Tibial nerve (tissue), 4 donors: ENCODE measurements around the gene SIRT7. TPM values are rescaled to one million over a fixed set of nuclear protein-coding genes. Genes with fewer than 3 reads are reported as not detected.
A peak's percentile ranks its signal among the peaks of the same experiment; 100 is the strongest.

Source experiments
- DNase-seq, 2 donors: peaks; one replicate each; pipeline ENCODE4 v3.0.0-alpha.2; 2019; ENCODE audit warnings: low spot score in 2 of 2
- H3K27ac ChIP-seq, 4 donors: fragments of 200-600 bp; sonication (generic) in 3 of 4; one replicate each; pipeline ENCODE4 v1.5.1; 2017 to 2019; ENCODE audit warnings: mild to moderate bottlenecking in 1 of 4
- H3K27me3 ChIP-seq, 2 donors: fragments of 200-600 bp; sonication (generic) in 1 of 2; one replicate each; pipeline versions ENCODE4 v1.5.1 to v1.6.0; 2017 to 2019
- H3K36me3 ChIP-seq, 3 donors: fragments of 200-600 bp; sonication (generic); one replicate each; pipeline ENCODE4 v1.5.1; 2018 to 2019
- H3K4me1 ChIP-seq, 4 donors: fragments of 200-600 bp; sonication (generic) in 3 of 4; one replicate each; pipeline ENCODE4 v1.5.1; 2017 to 2019
- H3K4me3 ChIP-seq, 4 donors: fragments of 200-600 bp; sonication (generic) in 3 of 4; one replicate each; pipeline ENCODE4 v1.5.1; 2017 to 2019; ENCODE audit warnings: mild to moderate bottlenecking in 1 of 4, moderate library complexity in 1 of 4
- H3K9me3 ChIP-seq, 4 donors: fragments of 200-600 bp; sonication (generic) in 3 of 4; one replicate each; pipeline ENCODE4 v1.5.1; 2017 to 2019
- CTCF ChIP-seq, 5 experiments: fragments of 200-600 bp in 3 of 5; fragments of 450-650 bp in 2 of 5; sonication (generic) in 3 of 5; IDR thresholded peaks; one replicate each; pipeline ENCODE4 v1.5.1; 2016 to 2019; ENCODE audit warnings: antibody characterized with exemption in 5 of 5, mild to moderate bottlenecking in 3 of 5, moderate library complexity in 2 of 5
- EP300 ChIP-seq, 2 donors: sonication (generic); formaldehyde crosslinking; IDR thresholded peaks; one replicate each; pipeline ENCODE4 v1.6.1; 2017; ENCODE audit warnings: antibody characterized with exemption in 2 of 2, mild to moderate bottlenecking in 1 of 2
- POLR2A ChIP-seq, 2 donors: fragments of 450-650 bp; IDR thresholded peaks; one replicate each; pipeline ENCODE4 v1.6.1; 2017; ENCODE audit warnings: antibody characterized with exemption in 2 of 2, mild to moderate bottlenecking in 2 of 2, moderate library complexity in 2 of 2
- WGBS, 2 donors: methylation state at CpG; one replicate each; pipeline ENCODE4 v1.1.5; 2018; 5-methylcytosine and 5-hydroxymethylcytosine counted together
- total RNA-seq, 4 donors: library from RNA; depleted of rRNA; stranded (reverse); fragments of >200 nt; gene quantifications; one replicate each; pipeline ENCODE4 v1.1.0, GENCODE V29; 2016

SIRT7 gene
- total RNA-seq, 4 donors from 2014 or later, result 22.3 to 42.2 (median 30.7) TPM

- Histone ChIP-seq H3K27ac (peak overlapping the region; percentile 87 to 95 (median 94)), H3K27me3 (no peaks in the 10 kb centered on the region), H3K4me3 (peak overlapping the region; percentile 67 to 100 (median 92)), H3K36me3 (peaks cover 0 to 14% (median 3%) of the 10 kb centered on the region in 3 donors), H3K4me1 (peaks cover 0 to 66% (median 44%) of the 10 kb centered on the region in 4 donors), H3K9me3 (no peaks in the 10 kb centered on the region)
- TF ChIP-seq POLR2A (IDR thresholded peaks at IDR 0.05) (no peak), EP300 (IDR thresholded peaks at IDR 0.05) (peak in 1 of 2 donors; percentile 33), CTCF (IDR thresholded peaks at IDR 0.05) (no peak)
- DNase-seq, result peak; percentile 48 to 58
- WGBS, 2 donors, result 1% methylated on average over 23 to 31 of the region's 46 CpGs
Measured at GRCh38 chr17:81926451-81927151, 8.6 kb upstream of the SIRT7 start.

- Histone ChIP-seq H3K9me3 (no peaks in the 10 kb centered on the region), H3K27ac (peak overlapping the region in 3 of 4 donors; percentile 93 to 95 (median 94)), H3K36me3 (peaks cover 0 to 15% (median 3%) of the 10 kb centered on the region in 3 donors), H3K27me3 (no peaks in the 10 kb centered on the region), H3K4me3 (peak overlapping the region; percentile 67 to 100 (median 92)), H3K4me1 (peaks cover 0 to 66% (median 44%) of the 10 kb centered on the region in 4 donors)
- 56 to 61% methylated on average over 10 of the region's 10 CpGs for WGBS, 2 donors
- TF ChIP-seq POLR2A (IDR thresholded peaks at IDR 0.05) (no peak), EP300 (IDR thresholded peaks at IDR 0.05) (no peak), CTCF (IDR thresholded peaks at IDR 0.05) (no peak)
- no peak for DNase-seq
Measured at GRCh38 chr17:81925860-81926450, 8.0 kb upstream of the SIRT7 start.

- DNase-seq, result no peak
- peaks cover 0 to 66% (median 44%) of the 10 kb centered on the region in 4 donors for H3K4me1 ChIP-seq
- no peak overlapping the region for H3K4me3 ChIP-seq
- no peaks in the 10 kb centered on the region for H3K27me3 ChIP-seq
- peak overlapping the region in 1 of 4 donors; percentile 62 for H3K27ac ChIP-seq
- no peaks in the 10 kb centered on the region for H3K9me3 ChIP-seq
- 60 to 61% methylated on average over 19 to 20 of the region's 21 CpGs for WGBS, 2 donors
- peaks cover 0 to 26% (median 3%) of the 10 kb centered on the region in 3 donors for H3K36me3 ChIP-seq
- TF ChIP-seq POLR2A (IDR thresholded peaks at IDR 0.05), result no peak
Measured at GRCh38 chr17:81924557-81925532, 6.9 kb upstream of the SIRT7 start.

- Histone ChIP-seq H3K4me3 (peak overlapping the region in 2 of 4 donors; percentile 26 to 34), H3K9me3 (no peaks in the 10 kb centered on the region), H3K27me3 (no peaks in the 10 kb centered on the region), H3K27ac (peak overlapping the region in 3 of 4 donors; percentile 39 to 62 (median 56)), H3K36me3 (peaks cover 0 to 36% (median 3%) of the 10 kb centered on the region in 3 donors), H3K4me1 (peaks cover 0 to 69% (median 40%) of the 10 kb centered on the region in 4 donors)
- no peak for TF ChIP-seq CTCF (IDR thresholded peaks at IDR 0.05)
- TF ChIP-seq EP300 (IDR thresholded peaks at IDR 0.05), result no peak
- TF ChIP-seq POLR2A (IDR thresholded peaks at IDR 0.05), result no peak
- WGBS, 2 donors, result 17 to 27% methylated on average over 25 to 28 of the region's 32 CpGs
- peak; percentile 36 to 46 for DNase-seq
Measured at GRCh38 chr17:81923302-81924260, 5.6 kb upstream of the SIRT7 start.
